Liver (tissue), 9 donors: Measurements from ENCODE around the gene TEX50. TPM values are rescaled to one million over a fixed set of nuclear protein-coding genes. Genes with fewer than 3 reads are reported as not detected.
"Not testable (repeated sequence)": the region's sequence is repeated elsewhere in the genome, so short reads cannot be mapped to it uniquely, and the experiment has no call there.

Experiments
- DNase-seq: peaks from one replicate; pipeline ENCODE4 v3.0.0-alpha.2; 2017; ENCODE audit warnings: low spot score
- H3K27ac ChIP-seq, 2 donors: one replicate each; pipeline ENCODE4 v1.7.0; 2013; ENCODE audit warnings: inconsistent platforms in 2 of 2, low read length in 2 of 2, control low read depth in 1 of 2, low read depth in 1 of 2, mild to moderate bottlenecking in 1 of 2
- H3K27me3 ChIP-seq, 4 donors: one replicate each; pipeline versions ENCODE4 v1.6.1 to v1.7.0; 2013; ENCODE audit warnings: low read length in 3 of 4, inconsistent platforms in 1 of 4, mild to moderate bottlenecking in 1 of 4, moderate library complexity in 1 of 4; ENCODE audit not compliant: control insufficient read depth in 4 of 4, insufficient read depth in 4 of 4
- H3K36me3 ChIP-seq, 4 donors: one replicate each; pipeline versions ENCODE4 v1.6.1 to v1.7.0; 2013; ENCODE audit warnings: low read length in 3 of 4, mild to moderate bottlenecking in 3 of 4, low read depth in 1 of 4, moderate library complexity in 1 of 4; ENCODE audit not compliant: control insufficient read depth in 4 of 4, insufficient read depth in 3 of 4
- H3K4me1 ChIP-seq, 4 donors: one replicate each; pipeline versions ENCODE4 v1.6.1 to v1.7.0; 2013; ENCODE audit warnings: low read length in 3 of 4, mild to moderate bottlenecking in 3 of 4, moderate library complexity in 1 of 4; ENCODE audit not compliant: control insufficient read depth in 4 of 4, insufficient read depth in 4 of 4
- H3K4me3 ChIP-seq, 3 donors: one replicate each; pipeline versions ENCODE4 v1.6.1 to v1.7.0; 2013; ENCODE audit warnings: low read length in 3 of 3, control low read depth in 1 of 3, low read depth in 1 of 3, mild to moderate bottlenecking in 1 of 3
- H3K9ac ChIP-seq, 2 donors: one replicate each; pipeline ENCODE4 v1.7.0; 2013; ENCODE audit warnings: low read length in 2 of 2, mild to moderate bottlenecking in 2 of 2, moderate library complexity in 2 of 2, control low read depth in 1 of 2, low read depth in 1 of 2
- H3K9me3 ChIP-seq, 4 donors: one replicate each; pipeline versions ENCODE4 v1.6.1 to v1.7.0; 2013; ENCODE audit warnings: low read length in 3 of 4; ENCODE audit not compliant: control insufficient read depth in 4 of 4
- EGR1 ChIP-seq, 2 donors: IDR thresholded peaks; 2 replicates each; pipeline ENCODE4 v1.6.1; 2016 to 2018; ENCODE audit warnings: antibody characterized with exemption in 2 of 2, low read depth in 2 of 2
- FOXA2 ChIP-seq: IDR thresholded peaks from 2 replicates; pipeline ENCODE4 v1.6.1; 2016; ENCODE audit warnings: antibody characterized with exemption
- GABPA ChIP-seq, 2 donors: IDR thresholded peaks in 1 of 2; conservative IDR thresholded peaks in 1 of 2; 2 replicates each; pipeline ENCODE4 v1.6.1; 2016; ENCODE audit warnings: antibody characterized with exemption in 2 of 2, mild to moderate bottlenecking in 1 of 2, moderate library complexity in 1 of 2
- HNF4A ChIP-seq, 2 donors: conservative IDR thresholded peaks; 2 replicates each; pipeline ENCODE4 v1.6.1; 2016; ENCODE audit warnings: antibody characterized with exemption in 2 of 2, mild to moderate bottlenecking in 2 of 2
- HNF4G ChIP-seq: IDR thresholded peaks from 2 replicates; pipeline ENCODE4 v1.6.1; 2016; ENCODE audit warnings: antibody characterized with exemption
- JUND ChIP-seq, 2 donors: IDR thresholded peaks; 2 replicates each; pipeline ENCODE4 v1.6.1; 2016; ENCODE audit warnings: antibody characterized with exemption in 2 of 2
- MAX ChIP-seq: IDR thresholded peaks from 2 replicates; pipeline ENCODE4 v1.6.1; 2016; ENCODE audit warnings: antibody characterized with exemption
- NR2F2 ChIP-seq: IDR thresholded peaks from 2 replicates; pipeline ENCODE4 v1.6.1; 2016; ENCODE audit warnings: antibody characterized with exemption
- REST ChIP-seq: IDR thresholded peaks from 2 replicates; pipeline ENCODE4 v1.6.1; 2016; ENCODE audit warnings: antibody characterized with exemption, mild to moderate bottlenecking
- ZBTB33 ChIP-seq: IDR thresholded peaks from 2 replicates; pipeline ENCODE4 v1.6.1; 2016; ENCODE audit warnings: antibody characterized with exemption
- WGBS: extraction: QIAGEN DNeasy Blood & Tissue Kit; methylation state at CpG from one replicate; pipeline ENCODE4 v1.1.7; 2013; 5-methylcytosine and 5-hydroxymethylcytosine counted together
- polyA plus RNA-seq, 2 donors: library from polyadenylated mRNA; stranded (reverse) in 1 of 2; unstranded in 1 of 2; fragments of 200-250 nt in 1 of 2; fragments of >200 nt in 1 of 2; fragmentation: Nextera tagmentation in 1 of 2; extraction: Ambion mirVana in 1 of 2; gene quantifications; one replicate each; pipeline versions ENCODE4 v1.2.1 to v1.2.3, GENCODE V29; 2013 to 2015
- total RNA-seq, 2 donors: library from RNA; depleted of rRNA; stranded (reverse); fragments of >200 nt; gene quantifications; one replicate each; pipeline ENCODE4 v1.2.3, GENCODE V29; 2014
- donor health status: healthy.
- donor health status: healthy.
- donor health status: healthy.
- donor health status: healthy.
- donor health status: healthy.

The TEX50 gene
- total and polyA plus RNA-seq, 4 donors: not detected

GRCh38 chr1:173669491-173669941 is 34.4 kb downstream of the TEX50 start, which contains the start of gene ANKRD45 (continued):
- TF ChIP-seq REST: no peak
- no peak for TF ChIP-seq MAX

- not testable (repeated sequence) for H3K4me1 ChIP-seq, H3K27me3 ChIP-seq, H3K36me3 ChIP-seq, DNase-seq, H3K4me3 ChIP-seq, H3K27ac ChIP-seq, H3K9me3 ChIP-seq, H3K9ac ChIP-seq
- WGBS: 81% methylated on average over 2 of the region's 2 CpGs
These were observed 39.4 kb downstream of the TEX50 start for GRCh38 chr1:173674496-173674895.

GRCh38 chr1:173680152-173680551 is 45.0 kb downstream of the TEX50 start:
- WGBS: 84% methylated on average over 5 of the region's 5 CpGs
- H3K36me3 ChIP-seq, H3K27me3 ChIP-seq, DNase-seq, H3K4me3 ChIP-seq, H3K9me3 ChIP-seq, H3K9ac ChIP-seq, H3K4me1 ChIP-seq, H3K27ac ChIP-seq: not testable (repeated sequence)

GRCh38 chr1:173682184-173682583 is 47.0 kb downstream of the TEX50 start:
- Histone ChIP-seq H3K36me3 (no peaks in the 10 kb centered on the region), H3K27me3 (no peaks in the 10 kb centered on the region), H3K9ac (no peak overlapping the region), H3K27ac (no peak overlapping the region), H3K4me3 (no peak overlapping the region), H3K9me3 (no peaks in the 10 kb centered on the region), H3K4me1 (no peaks in the 10 kb centered on the region)
- TF ChIP-seq REST (no peak), JUND (IDR thresholded peaks at IDR 0.05) (no peak), ZBTB33 (no peak), EGR1 (IDR thresholded peaks at IDR 0.05; ENCODE audit: low read depth in 2 of 2) (no peak), GABPA (IDR thresholded peaks at IDR 0.05 in 1 of 2, conservative IDR thresholded peaks at IDR 0.05 in 1 of 2) (no peak), HNF4G (no peak), NR2F2 (no peak), FOXA2 (no peak), HNF4A (conservative IDR thresholded peaks at IDR 0.05) (no peak)
- DNase-seq: no peak

GRCh38 chr1:173683838-173684237 is 48.7 kb downstream of the TEX50 start:
- not testable (repeated sequence) for H3K27ac ChIP-seq, H3K4me1 ChIP-seq, H3K27me3 ChIP-seq, DNase-seq, H3K36me3 ChIP-seq, H3K9me3 ChIP-seq, H3K4me3 ChIP-seq, H3K9ac ChIP-seq
- 86% methylated on average over 4 of the region's 4 CpGs for whole genome bisulfite sequencing
